Stimulated activated CD8-positive, alpha-beta memory T cell treated with anti-CD3 and anti-CD28 coated beads, Interleukin-2, amount 100 ng/mL, for 1 hour (primary cell): ENCODE measurements around the gene ATG2A.

ENCODE experiments used
- DNase-seq, 2 donors: peaks; one replicate each; pipeline ENCODE4 v3.0.0-alpha.2; 2020; ENCODE audit warnings: low read depth in 2 of 2

The ATG2A gene

DNA sequence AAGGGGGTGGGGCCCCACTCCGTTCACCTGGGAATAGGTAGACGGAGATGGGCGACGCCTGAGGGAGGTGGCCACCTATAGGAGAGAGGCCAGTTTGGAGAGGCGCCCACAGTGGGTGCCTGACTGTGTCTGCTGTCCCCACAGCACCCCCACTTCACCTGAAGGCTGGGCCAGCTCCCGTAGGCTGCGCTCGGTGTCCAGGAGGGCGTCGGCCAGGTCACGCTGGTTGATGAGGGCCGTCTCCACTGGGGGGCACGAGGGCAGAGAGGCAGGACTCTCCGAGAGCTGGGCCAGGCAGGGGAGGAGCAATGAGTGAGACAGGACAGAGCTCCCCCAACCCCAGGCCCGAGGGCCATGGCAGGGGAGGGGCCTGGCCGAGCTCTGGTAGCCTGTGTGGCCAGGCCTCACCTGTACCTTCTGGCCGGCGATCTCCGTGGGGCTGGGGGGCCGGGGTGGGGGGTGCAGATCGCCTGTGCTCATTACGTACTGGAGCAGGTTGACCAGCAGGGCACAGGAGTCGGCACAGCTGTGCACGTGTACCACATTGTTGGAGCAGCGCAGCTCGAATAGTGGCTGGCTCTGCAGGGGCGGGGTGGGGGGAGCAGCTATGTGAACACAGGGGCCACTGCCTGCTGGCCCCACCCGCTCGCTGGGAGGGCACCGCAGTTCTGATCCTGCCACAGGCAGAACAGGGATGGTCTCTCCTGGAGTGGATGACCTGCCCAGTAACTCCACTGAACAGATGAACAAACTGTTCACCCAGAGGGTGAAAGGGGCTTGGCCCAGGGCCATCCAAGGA lies 14.7 kb downstream of the ATG2A start:
- DNase-seq = no peak

- DNase-seq = no peak
Measured at GRCh38 chr11:64900774-64901173, 16.2 kb downstream of the ATG2A start.

DNA sequence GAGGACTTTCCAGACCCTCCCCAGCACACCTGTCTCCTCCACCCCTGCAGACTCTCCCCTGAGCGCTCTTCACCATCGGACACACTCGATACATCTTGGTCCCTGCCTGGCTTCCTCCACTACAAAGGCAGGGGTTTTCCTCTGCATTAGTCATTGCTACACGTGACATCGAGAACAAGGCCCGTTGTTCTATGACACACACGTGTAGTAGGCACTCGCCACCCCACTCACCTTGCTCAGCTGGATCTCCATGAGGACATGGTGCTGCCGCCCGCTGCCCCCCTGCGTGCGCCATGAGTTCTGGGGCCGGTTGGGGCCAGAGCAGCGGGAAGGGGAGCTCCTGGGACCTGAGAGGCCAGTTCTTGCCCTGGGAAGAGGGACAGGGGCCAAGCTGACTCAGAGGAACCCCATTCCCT lies 16.7 kb downstream of the ATG2A start:
- DNase-seq = peak in 1 of 2 donors; percentile 39

- no peak for DNase-seq
Measured at GRCh38 chr11:64898541-64898940, 18.5 kb downstream of the ATG2A start.

- no peak for DNase-seq
Measured at GRCh38 chr11:64898076-64898445, 18.9 kb downstream of the ATG2A start.

- no peak for DNase-seq
Measured at GRCh38 chr11:64897381-64898075, 19.5 kb downstream of the ATG2A start.

DNA sequence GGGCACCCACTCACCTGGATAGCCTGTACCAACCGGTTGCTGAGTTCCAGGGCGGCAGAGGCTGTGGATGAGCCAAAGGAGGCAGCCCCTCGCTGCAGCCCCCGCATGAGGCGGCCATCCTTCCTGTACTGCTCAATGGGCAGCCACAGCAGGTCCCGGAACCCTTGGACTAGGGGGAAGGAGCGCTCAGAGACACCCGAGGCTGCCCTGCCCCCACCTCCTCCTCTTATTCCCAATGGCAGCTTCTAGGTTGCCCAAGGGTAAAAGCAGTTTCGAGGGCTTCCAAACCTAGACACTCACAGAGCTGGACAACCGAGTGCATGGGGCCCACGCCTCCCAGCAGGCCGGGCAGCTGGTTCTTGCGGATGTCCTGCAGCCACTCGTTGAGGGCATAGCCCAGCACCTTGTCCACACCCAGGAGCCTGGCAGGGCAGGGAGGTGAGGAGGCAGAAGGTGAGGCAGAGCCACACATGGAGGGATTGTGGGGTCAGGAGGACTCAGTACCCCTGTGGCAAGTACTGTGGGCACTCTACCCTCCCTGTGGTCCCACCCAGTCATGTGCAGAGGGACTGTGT lies 20.5 kb downstream of the ATG2A start:
- no peak for DNase-seq

- DNase-seq = no peak
Measured at GRCh38 chr11:64894812-64895452, 22.1 kb downstream of the ATG2A start.

- DNase-seq = peak; percentile 84 to 87
Measured at GRCh38 chr11:64894070-64894811, 22.8 kb downstream of the ATG2A start.

DNA sequence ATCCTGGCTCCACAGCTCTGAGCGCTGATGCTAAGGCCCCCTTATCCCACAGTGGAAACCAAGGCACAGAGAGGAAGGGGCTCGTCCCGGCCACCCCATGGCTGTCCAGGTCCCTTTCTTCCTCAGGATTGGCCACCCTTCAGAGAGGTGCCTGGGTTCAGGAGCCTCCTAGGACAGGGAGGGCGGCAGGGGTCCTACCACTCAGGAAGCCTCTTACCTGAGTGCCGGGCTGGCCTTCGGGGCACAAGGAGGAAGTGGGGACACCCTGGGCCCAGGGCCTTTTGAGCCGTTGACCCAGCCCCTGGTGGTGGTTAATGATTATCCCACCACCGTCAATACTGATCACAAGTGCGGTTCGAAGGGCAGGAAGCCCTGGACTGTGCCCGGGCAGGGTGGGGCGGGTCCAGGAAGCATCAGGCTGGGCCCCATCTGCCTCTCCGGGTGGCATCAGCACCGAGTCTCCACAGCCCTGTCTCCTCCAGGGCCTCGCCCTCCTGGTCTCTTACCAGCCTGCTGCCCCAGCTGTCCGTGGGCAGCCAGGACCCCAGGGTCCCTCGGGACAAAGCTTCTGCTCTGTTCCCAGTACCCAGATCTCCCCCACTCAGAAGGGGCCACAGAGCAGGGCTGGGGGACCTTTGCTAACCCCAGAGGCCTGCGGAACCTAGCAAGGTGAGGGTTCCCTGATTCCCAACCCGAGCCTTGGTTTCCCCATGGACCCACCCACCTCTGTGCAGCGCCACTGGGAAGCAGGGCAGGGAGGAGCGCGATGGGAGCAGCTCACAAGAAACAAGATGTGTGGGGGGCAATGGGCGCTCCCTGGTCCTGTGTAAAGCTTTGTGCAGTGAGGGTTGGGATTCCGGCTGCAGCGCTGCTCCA lies 23.6 kb downstream of the ATG2A start:
- DNase-seq = no peak

GRCh38 chr11:64892838-64893193 lies 24.2 kb downstream of the ATG2A start:
- DNase-seq = no peak

DNA sequence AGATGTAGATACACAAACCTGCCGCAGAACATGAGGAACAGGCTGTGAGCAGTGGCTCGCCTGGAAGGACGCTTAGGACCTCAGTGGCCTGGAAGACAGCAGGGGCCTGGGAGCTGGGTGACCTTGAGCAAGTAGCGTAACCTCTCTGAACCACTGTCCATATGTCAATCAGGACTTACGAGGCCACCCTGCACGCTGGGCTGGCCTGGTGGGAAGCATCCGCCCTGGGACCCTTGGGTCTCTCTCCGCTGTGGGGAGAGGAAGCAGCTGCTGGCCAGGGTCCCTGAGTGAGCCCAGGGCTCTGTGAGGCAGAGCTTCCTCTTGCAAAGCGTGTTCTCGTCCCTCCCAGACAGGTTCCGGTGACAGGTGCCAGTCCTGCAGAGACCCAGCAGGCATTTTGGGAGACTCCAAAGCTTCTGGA lies 24.6 kb downstream of the ATG2A start:
- no peak for DNase-seq

- no peak for DNase-seq
Measured at GRCh38 chr11:64891880-64892279, 25.1 kb downstream of the ATG2A start.

DNA sequence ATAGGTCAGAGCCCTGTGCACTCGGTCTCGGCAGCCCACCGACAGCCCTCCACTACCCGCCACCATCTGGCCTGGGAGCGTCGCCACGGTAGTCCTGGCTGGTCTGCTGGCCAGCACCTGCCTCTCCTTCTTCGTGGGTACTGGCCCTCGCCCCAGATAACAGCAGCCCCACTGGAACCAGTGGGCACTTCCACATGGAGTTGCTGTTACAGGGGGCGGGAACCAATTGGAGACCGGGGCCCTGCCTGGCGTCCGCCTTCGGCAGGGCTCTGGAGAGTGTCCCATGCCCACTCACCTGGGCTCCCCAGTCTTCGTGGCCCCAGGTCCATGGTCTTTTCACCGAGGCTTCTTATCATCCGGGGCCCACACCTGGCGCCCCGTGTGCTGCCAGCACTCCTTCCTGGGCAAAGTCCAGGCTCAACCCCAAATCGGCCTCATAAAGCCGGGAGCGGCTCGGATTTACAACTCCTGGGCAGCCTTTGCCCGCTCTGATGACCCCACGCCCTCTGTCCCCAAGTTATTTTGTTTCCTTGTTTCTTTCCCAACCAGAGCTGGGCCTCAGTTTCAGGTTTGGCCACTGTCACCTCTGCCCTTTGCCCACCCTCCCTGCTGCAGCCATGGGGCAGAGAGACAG lies 25.7 kb downstream of the ATG2A start:
- no peak for DNase-seq

DNA sequence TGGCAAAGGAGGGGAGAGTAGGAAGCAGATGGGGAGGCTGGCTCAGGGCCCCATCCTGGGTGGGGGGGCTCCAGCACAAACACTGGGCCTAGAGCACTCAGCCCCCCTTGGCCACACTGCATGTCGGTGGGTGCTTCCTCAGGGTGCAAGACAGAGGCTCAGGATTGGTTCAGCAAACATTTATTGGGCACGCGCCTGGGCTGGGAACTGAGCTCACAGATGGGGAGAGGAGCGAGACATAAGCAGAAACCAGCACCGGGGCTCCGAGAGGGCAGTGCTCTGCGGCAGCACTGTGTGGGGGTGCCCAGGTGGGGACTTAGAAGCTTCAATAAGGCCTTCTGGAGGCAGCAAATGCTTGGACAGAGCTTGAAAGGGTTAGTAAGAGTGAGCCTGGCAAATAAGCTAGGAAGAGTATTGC lies 26.5 kb downstream of the ATG2A start:
- no peak for DNase-seq

- no peak for DNase-seq
Measured at GRCh38 chr11:64888729-64889511, 28.1 kb downstream of the ATG2A start.

DNA sequence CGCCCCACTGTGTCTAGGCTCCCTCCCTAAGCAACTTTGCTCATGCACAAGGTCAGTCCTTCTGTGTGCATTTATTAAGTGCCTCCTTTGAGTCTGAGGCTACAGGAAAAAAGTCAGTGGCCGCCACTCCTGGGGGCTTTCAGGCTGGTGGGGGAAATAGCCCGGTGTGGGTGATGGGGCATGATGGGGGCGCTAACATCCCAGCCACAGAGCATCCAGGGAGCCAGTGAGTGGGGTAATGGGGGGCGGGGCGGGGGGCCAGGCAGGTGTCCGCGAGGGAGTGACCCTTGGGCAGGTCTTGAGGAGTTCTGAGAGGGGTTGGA lies 28.6 kb downstream of the ATG2A start:
- DNase-seq = no peak

DNA sequence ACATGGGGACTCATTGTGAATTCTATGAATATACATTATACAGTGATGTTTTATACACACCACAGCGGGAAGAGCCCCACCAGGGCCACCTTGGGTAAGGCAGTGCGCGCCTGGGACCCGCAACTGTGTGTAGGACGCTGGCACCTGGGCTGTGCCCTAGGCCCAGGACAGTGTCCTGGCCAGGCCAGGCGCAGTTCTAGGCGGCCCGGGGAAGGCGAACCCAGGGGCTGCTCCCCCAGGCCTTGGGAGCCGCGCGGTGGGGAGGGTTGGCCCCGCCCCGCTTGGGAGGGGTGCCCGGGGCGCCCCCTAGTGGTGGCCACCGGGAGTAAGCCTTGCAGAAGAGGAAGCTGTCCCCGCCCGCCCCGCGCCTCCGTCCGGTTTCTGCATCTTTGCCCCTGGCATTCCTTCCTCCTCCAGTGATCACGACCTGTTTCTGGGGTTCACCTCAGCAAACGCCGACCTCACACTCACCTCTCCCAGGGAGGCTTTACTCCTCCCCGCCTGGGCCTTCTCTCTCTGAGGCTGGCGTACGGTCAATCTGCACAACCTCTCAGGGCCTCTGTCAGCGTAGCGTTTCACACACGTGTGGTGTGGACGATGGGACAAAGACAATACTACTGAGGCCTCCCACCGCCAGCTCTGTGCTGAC lies 29.1 kb downstream of the ATG2A start:
- DNase-seq = peak; percentile 70 to 74

DNA sequence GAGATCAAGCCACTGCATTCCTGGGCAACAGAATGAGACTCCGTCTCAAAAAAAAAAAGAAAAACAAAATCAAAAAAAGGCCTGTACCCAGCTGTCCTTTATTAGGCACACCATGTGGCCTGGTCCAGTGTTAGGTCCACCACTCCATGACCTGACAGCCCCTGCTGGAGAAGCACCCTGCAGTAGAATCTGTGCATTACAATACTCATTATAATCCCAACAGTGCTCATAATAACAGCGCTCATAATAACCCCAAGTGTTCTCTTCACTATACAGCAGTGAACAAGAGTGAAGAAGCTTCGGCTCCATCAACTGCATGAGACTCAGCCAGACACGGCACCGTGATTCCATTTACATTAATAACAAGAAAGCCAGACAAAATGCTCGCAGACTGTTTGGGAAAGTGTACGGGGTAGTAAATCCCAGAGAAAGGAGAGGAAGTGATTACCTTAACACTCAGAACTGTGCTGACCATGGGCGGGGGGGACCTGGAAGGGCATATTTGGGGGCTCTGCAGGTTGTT lies 29.7 kb downstream of the ATG2A start:
- DNase-seq = no peak
